EH (cell line): ENCODE measurements around the gene BAIAP2L2.

Source experiments
- DNase-seq: peaks from one replicate; pipeline ENCODE4 v3.0.0-alpha.2; 2015; ENCODE audit warnings: low read depth

BAIAP2L2 gene

GRCh38 chr22:38107692-38108515 lies 2.6 kb downstream of the BAIAP2L2 start:
- DNase-seq = peak; percentile 65

GRCh38 chr22:38106814-38107578 lies 3.5 kb downstream of the BAIAP2L2 start:
- DNase-seq = no peak

- DNase-seq = peak; percentile 42
Measured at GRCh38 chr22:38104084-38104483, 6.4 kb downstream of the BAIAP2L2 start.

GRCh38 chr22:38103641-38104040 lies 6.8 kb downstream of the BAIAP2L2 start:
- DNase-seq = no peak

GRCh38 chr22:38098410-38099249 lies 11.9 kb downstream of the BAIAP2L2 start:
- peak; percentile 76 for DNase-seq

GRCh38 chr22:38097557-38098409 lies 12.7 kb downstream of the BAIAP2L2 start:
- DNase-seq = no peak

- no peak for DNase-seq
Measured at GRCh38 chr22:38097058-38097457, 13.4 kb downstream of the BAIAP2L2 start.

- DNase-seq = no peak
Measured at GRCh38 chr22:38089474-38089851, 21.0 kb downstream of the BAIAP2L2 start.

- peak; percentile 28 for DNase-seq
Measured at GRCh38 chr22:38088629-38089473, 21.6 kb downstream of the BAIAP2L2 start.

GRCh38 chr22:38087855-38088254 lies 22.6 kb downstream of the BAIAP2L2 start:
- DNase-seq = no peak

GRCh38 chr22:38086942-38087341 lies 23.5 kb downstream of the BAIAP2L2 start:
- no peak for DNase-seq

GRCh38 chr22:38086001-38086845 lies 24.3 kb downstream of the BAIAP2L2 start:
- DNase-seq = no peak

- DNase-seq = no peak
Measured at GRCh38 chr22:38085501-38085900, 25.0 kb downstream of the BAIAP2L2 start.

GRCh38 chr22:38085056-38085455 lies 25.4 kb downstream of the BAIAP2L2 start:
- DNase-seq = no peak

- no peak for DNase-seq
Measured at GRCh38 chr22:38083931-38084631, 26.4 kb downstream of the BAIAP2L2 start, which contains the start of gene SLC16A8. Gene SLC16A8 (minus strand): TSS chr22:38084184. CDS start chr22:38082873, 1,311 bp downstream.

GRCh38 chr22:38082986-38083710 lies 27.3 kb downstream of the BAIAP2L2 start:
- no peak for DNase-seq

- DNase-seq = no peak
Measured at GRCh38 chr22:38081941-38082828, 28.3 kb downstream of the BAIAP2L2 start.
